AG04449 (cell line): ENCODE data around the gene DYDC1.
"Not testable (repeated sequence)": the region's sequence is repeated elsewhere in the genome, so short reads cannot be mapped to it uniquely, and the experiment has no call there.

Experiments used
- CTCF ChIA-PET: fragments of 350-600 bp; formaldehyde crosslinking; extraction: SDS; loops from one replicate; lab custom pipeline; 2021; ENCODE audit warnings: antibody characterized with exemption; lab: Yijun Ruan, JAX
- POLR2A ChIA-PET: fragments of 400-600, 350-600 bp; formaldehyde crosslinking; extraction: SDS; loops from one replicate; lab custom pipeline; 2020; ENCODE audit warnings: antibody characterized with exemption, inconsistent platforms; lab: Yijun Ruan, JAX
- DNase-seq: peaks from one replicate; pipeline ENCODE4 v3.0.0-alpha.2; 2010; ENCODE audit warnings: low read depth, low spot score
- H3K4me3 ChIP-seq: 2 replicates; pipeline ENCODE4 v1.5.1; 2011; ENCODE audit warnings: low read depth, mild to moderate bottlenecking, control low read depth, low read length
- TF ChIP-seq, protein P1 (sequence below): IDR thresholded peaks from one replicate; pipeline ENCODE4 v1.5.1; 2011; ENCODE audit warnings: mild to moderate bottlenecking, moderate library complexity, low read length, control low read depth, inconsistent platforms; ENCODE audit not compliant: insufficient read depth; ENCODE audit errors: missing control alignments

Gene DYDC1

DNA sequence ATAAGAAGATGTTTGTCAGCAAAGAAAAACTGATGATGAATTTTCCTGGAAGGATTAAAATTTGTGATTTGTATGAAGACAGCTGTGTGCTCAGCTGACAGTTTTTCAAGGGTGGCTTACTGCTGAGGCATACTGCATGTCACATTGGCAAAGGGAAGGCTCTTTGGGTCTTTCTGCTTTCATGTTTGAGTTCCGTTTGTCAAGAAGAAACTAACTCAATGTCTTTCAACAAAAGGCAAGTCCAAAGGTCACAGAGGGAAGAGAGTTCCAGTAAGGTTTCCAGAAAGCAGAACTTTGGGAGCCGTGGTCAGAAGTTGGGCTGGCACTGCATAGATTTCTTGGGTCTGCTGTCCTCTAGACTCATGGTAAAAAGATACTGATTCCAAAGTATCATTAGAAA is 16.9 kb upstream of the DYDC1 start:
- H3K4me3 ChIP-seq: no peak overlapping the region
- DNase-seq: no peak
- CTCF ChIA-PET: no interaction called here
- TF ChIP-seq, protein P1, sequence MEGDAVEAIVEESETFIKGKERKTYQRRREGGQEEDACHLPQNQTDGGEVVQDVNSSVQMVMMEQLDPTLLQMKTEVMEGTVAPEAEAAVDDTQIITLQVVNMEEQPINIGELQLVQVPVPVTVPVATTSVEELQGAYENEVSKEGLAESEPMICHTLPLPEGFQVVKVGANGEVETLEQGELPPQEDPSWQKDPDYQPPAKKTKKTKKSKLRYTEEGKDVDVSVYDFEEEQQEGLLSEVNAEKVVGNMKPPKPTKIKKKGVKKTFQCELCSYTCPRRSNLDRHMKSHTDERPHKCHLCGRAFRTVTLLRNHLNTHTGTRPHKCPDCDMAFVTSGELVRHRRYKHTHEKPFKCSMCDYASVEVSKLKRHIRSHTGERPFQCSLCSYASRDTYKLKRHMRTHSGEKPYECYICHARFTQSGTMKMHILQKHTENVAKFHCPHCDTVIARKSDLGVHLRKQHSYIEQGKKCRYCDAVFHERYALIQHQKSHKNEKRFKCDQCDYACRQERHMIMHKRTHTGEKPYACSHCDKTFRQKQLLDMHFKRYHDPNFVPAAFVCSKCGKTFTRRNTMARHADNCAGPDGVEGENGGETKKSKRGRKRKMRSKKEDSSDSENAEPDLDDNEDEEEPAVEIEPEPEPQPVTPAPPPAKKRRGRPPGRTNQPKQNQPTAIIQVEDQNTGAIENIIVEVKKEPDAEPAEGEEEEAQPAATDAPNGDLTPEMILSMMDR: no peak
- POLR2A ChIA-PET: no interaction called here

DNA sequence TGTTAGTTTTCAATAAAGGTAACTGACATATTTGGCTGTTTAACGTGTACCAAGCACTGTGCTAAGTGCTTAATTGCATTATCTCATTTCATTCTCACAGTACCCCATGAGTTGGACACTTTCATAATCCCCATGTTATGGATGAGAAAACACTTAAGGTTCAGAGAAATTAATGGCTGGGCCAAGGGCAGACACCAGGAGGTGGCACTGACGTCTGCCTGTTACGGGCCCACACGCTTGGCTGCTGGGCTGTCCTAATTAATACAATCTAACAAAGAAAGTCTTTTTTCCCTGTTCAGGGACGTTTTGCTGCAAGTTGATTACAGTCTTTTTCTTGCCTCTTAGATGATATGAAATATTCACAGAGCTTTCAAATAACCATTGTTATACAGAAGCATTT is 16.1 kb upstream of the DYDC1 start:
- no peak for DNase-seq
- no peak overlapping the region for H3K4me3 ChIP-seq
- ChIA-PET POLR2A (no interaction called here), CTCF (no interaction called here)
- TF ChIP-seq, protein P1: no peak

DNA sequence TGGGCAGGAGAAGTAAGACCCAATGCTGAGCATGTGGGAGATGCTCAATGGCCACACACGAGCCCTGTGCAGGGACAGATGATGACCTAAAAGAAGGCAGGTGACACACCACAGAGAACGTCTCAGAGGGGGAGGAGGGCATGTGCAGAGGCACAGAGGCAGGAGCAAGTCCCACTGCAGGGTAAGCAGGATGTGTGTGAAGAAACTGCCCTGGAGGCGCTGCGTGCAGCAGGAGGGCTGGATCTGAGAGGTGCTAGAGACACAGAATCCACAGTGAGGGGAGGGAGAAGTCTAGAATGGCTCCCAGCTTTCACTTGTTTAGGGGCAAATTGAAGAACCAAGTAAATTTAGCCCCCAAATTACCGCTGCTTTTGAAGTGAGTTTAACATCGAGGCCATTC is 14.9 kb upstream of the DYDC1 start:
- ChIA-PET CTCF (no interaction called here), POLR2A (no interaction called here)
- H3K4me3 ChIP-seq: no peak overlapping the region
- no peak for DNase-seq
- TF ChIP-seq, protein P1: no peak

DNA sequence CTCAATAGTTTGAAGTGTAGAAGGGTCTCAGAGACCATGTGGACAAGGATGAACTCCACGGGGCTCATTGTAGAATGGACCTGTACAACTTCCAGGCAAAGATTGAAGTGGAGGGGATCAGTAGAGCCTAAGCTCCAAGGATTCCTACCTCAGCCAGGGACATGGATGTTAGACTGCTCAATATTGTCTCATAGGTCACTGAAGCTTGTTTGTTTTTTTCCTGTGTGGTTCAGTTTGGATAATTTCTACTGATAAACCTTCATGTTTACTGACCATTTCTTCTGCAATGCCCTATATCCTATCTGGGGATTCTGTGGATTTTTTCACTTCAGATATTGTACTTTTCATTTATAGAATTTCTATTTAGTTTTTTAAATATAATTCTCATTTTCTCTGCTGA is 9.0 kb upstream of the DYDC1 start:
- ChIA-PET POLR2A (no interaction called here), CTCF (no interaction called here)
- H3K4me3 ChIP-seq: no peak overlapping the region
- no peak for DNase-seq
- TF ChIP-seq, protein P1: no peak

DNA sequence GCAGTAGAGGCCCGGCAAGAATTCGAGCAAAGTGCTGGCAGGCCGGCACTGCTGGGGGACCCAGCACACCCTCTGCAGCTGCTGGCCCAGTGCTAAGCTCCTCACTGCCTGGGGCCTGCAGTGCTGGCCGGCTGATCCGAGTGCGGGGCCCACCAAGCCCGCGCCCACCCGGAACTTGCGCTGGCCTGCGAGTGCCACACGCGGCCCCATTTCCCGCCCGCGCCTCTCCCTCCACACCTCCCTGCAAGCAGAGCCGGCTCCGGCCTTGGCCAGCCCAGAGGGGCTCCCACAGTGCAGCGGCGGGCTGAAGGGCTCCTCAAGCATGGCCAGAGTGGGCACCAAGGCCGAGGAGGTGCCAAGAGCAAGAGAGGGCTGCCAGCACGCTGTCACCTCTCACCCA is 3.1 kb upstream of the DYDC1 start:
- H3K4me3 ChIP-seq: no peak overlapping the region
- no peak for DNase-seq
- TF ChIP-seq, protein P1: no peak
- ChIA-PET POLR2A (no interaction called here), CTCF (no interaction called here)

DNA sequence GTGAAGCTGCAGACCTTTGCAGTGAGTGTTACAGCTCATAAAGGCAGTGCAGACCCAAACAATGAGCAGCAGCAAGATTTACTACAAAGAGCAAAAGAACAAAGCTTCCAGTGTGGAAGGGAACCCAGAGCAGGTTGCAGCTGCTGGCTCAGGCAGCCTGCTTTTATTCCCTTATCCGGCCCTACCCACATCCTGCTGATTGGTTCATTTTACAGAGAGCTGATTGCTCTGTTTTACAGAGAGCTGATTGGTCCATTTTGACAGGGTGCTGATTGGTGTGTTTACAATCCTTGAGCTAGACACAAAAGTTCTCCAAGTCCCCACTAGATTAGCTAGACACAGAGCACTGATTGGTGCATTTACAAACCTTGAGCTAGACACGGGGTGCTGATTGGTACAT is 2.4 kb upstream of the DYDC1 start:
- POLR2A ChIA-PET, DNase-seq, H3K4me3 ChIP-seq, CTCF ChIA-PET: not testable (repeated sequence)

DNA sequence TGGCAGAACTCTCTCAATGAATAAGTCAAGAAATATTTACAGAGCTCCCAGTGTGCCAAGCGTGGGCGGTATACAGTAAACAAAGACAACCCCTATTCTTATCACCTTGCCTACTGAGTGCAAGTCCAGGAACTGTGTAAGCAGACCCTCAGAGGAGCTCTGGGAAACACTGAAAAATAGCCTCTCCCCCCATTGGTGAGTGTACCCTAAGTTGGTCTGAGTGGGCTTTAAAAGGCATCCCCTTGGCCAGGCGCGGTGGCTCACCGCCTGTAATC is 1.2 kb upstream of the DYDC1 start:
- no peak for DNase-seq
- ChIA-PET CTCF (no interaction called here), POLR2A (no interaction called here)
- TF ChIP-seq, protein P1: no peak
- no peak overlapping the region for H3K4me3 ChIP-seq
